Stimulated activated CD4-positive, alpha-beta T cell treated with anti-CD3 and anti-CD28 coated beads, Interleukin-12 subunit alpha, Interleukin-12 subunit beta, amount 100 ng/mL, for 4 hours (primary cell): Measurements from ENCODE around the gene WWOX.

Experiments used
- DNase-seq: peaks from one replicate; pipeline ENCODE4 v3.0.0-alpha.2; 2020

Gene WWOX

GRCh38 chr16:78988361-78988969 lies 889.0 kb downstream of the WWOX start:
- DNase-seq, result no peak

- DNase-seq, result no peak
These were observed 890.9 kb downstream of the WWOX start for GRCh38 chr16:78990309-78990701.

DNA sequence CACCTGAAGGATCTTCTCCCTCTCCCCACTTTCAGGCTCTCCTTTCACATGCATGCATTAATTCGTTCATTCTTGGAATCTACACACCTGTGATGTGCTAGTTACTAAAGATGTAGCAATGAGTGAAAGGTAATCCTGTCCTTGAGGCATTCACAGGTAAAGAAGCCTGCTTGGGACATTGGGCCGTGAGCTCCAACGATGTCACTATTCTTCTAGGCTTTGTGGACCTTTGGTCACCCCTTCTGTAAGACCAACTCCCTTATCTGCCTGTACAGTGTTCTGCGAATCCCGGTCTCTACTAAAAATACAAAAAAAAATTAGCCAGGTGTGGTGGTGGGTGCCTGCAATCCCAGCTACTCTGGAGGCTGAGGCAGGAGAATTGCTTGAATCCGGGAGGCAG lies 892.5 kb downstream of the WWOX start:
- DNase-seq, result no peak

GRCh38 chr16:78993346-78993745 lies 893.9 kb downstream of the WWOX start:
- no peak for DNase-seq

- DNase-seq, result no peak
These were observed 894.8 kb downstream of the WWOX start for GRCh38 chr16:78994135-78994745.

- no peak for DNase-seq
These were observed 896.0 kb downstream of the WWOX start for GRCh38 chr16:78995441-78995840.

- DNase-seq, result no peak
These were observed 897.3 kb downstream of the WWOX start for GRCh38 chr16:78996790-78997189.

DNA sequence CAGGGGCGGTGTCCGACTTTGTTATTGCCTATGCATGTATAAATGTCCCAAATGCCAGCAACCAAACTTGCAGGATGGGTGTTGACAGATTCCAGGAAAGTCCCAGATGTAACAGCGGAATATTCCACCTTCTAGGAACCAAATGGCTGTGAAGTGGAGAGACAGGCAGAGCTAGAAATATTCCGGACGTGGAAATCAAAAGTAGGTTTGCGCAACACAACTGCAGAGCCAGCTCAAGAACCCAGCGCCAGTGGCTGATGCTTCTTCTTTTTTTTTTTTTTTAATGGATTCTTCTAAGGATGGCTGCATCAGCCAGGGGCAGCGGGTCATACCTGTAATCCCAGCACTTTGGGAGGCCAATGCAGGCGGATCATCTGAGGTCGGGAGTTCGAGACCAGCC lies 899.4 kb downstream of the WWOX start:
- DNase-seq, result no peak

DNA sequence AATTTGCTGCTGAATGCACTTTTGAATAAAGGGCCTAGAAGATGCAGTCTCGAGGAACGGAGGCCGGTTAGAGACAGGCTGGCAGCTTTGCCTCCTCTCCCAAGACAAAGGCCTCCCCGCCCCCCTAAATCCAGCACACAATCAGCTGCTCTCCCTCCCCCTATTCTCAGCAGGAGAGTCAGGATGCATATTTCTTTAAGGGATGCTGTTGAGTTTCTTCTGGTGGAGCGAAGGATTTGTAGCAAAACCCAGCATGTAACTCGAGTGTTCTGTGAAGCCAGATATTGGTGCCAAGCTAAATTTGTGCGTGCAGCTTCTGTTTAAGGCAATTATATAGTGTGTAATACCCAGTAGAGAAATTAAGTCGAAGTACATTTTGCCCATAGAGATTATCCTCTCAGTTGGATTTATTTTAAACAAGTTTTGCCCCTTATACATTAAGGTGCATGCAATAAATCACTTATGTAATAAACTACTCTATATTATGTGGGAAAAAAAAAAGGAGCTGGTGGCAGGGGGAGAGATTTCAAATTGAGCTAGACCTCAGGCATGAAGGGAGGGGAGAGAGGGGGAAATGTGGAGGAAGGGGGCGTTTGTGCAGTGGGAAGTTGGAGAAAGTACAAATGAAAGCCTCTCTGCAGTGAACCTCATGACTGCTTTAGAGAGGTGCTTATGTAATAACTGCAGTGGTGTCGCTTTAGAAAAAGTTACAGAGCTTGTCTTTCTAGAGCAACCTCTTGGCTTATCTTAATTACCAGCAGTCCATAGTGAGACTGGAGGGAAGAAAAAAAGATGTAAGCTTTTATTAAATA lies 901.9 kb downstream of the WWOX start:
- DNase-seq, result no peak

- no peak for DNase-seq
These were observed 903.7 kb downstream of the WWOX start for GRCh38 chr16:79003026-79003609.

GRCh38 chr16:79004309-79004708 lies 904.9 kb downstream of the WWOX start:
- no peak for DNase-seq

GRCh38 chr16:79005096-79005495 lies 905.6 kb downstream of the WWOX start:
- no peak for DNase-seq

DNA sequence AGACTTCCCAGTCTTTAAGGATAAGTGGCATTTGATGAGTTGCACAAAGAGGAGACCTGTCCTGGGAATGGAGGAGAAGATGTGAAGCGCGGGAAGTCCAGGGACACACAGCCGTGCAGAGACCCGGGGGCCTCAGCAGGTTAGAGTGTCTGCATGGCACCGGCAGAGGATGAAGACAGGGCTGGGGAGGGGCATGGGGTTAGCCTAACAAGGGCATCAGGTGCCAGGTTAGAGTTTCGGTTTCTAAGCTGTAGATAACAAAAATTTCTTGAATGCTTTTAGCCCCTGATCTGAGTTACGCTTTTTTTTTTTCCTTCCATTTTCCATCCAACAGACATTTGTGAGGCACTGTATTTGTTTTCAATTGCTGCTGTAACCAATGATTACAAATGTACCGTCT lies 906.8 kb downstream of the WWOX start:
- no peak for DNase-seq

- no peak for DNase-seq
These were observed 907.3 kb downstream of the WWOX start for GRCh38 chr16:79006765-79007164.

DNA sequence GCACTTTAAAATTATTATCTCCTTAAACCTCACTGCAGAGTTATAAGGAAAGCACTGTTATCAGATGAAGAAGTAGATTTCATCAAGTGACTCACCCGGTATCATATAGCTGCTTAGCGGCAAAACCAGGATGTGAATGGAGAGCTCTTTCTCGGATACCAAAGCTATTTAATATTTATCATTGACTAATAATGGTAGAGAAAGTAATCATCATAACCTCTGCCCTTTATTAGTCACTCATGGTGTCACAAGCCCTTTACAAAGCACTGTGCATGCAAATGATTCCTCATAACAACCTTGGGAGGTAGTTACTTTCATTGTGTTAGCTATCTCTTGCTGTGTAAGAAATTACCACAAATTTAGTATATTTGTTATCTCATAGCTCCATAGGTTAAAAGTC lies 908.2 kb downstream of the WWOX start:
- DNase-seq, result no peak

- DNase-seq, result no peak
These were observed 908.8 kb downstream of the WWOX start for GRCh38 chr16:79008036-79008868.

GRCh38 chr16:79008869-79009179 lies 909.4 kb downstream of the WWOX start:
- no peak for DNase-seq

DNA sequence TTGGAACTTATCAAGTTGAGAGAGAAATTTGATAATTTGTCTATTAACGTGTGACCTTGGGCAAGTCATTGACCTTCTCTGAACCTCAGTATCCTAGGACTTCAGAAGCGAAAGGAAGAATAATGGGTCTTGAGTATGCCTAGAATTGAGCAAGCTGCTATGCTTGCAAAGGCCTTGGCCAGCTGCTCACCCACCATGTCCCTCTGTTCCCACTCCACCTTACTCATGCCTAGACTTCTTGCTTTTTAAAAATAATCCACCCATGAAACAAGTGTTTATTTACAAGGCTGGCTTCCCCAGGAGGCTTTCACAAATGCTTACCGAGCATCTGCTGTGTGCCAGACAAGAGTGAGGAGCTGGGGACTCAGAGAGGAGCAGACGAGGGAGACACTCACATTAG lies 910.4 kb downstream of the WWOX start:
- no peak for DNase-seq

DNA sequence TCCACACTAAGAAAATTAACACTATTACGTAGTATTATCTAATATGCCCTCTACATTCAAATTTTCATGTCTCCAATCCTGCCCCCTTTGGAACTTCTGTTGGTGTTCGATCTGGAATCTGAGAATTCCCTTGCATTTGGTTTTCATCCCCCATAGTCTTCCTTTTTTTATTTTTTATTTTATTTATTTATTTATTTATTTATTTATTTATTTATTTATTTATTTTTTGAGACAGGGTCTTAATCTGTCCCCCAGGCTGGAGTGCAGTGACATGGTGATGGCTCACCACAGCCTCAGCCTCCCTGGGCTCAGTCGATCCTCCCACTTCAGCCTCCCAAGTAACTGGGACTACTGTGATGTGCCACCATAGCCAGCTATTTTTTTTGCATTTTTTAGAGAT lies 911.8 kb downstream of the WWOX start:
- DNase-seq, result no peak

- DNase-seq, result no peak
These were observed 913.4 kb downstream of the WWOX start for GRCh38 chr16:79012671-79013434.

- DNase-seq, result no peak
These were observed 914.6 kb downstream of the WWOX start for GRCh38 chr16:79013930-79014660.
